GM19035 (cell line): ENCODE results near the gene MKI67.
"Not testable (repeated sequence)": the region's sequence is repeated elsewhere in the genome, so short reads cannot be mapped to it uniquely, and the experiment has no call there.

Experiments used
- ATAC-seq: cut with Tn5 transposase; IDR thresholded peaks from one replicate; pipeline ENCODE4 v1.9.1; 2021; ENCODE audit not compliant: unreplicated experiment

The MKI67 gene

GRCh38 chr10:128111696-128112095 lies 14.5 kb downstream of the MKI67 start:
- ATAC-seq = no peak

- no peak for ATAC-seq
Measured at GRCh38 chr10:128110339-128110738, 15.9 kb downstream of the MKI67 start.

- no peak for ATAC-seq
Measured at GRCh38 chr10:128109707-128110106, 16.5 kb downstream of the MKI67 start.

GRCh38 chr10:128105383-128105782 lies 20.8 kb downstream of the MKI67 start:
- ATAC-seq = no peak

- ATAC-seq = no peak
Measured at GRCh38 chr10:128103229-128103714, 23.0 kb downstream of the MKI67 start.

GRCh38 chr10:128102480-128103228 lies 23.6 kb downstream of the MKI67 start:
- no peak for ATAC-seq

GRCh38 chr10:128101901-128102300 lies 24.3 kb downstream of the MKI67 start:
- no peak for ATAC-seq

- ATAC-seq = no peak
Measured at GRCh38 chr10:128099901-128100300, 26.3 kb downstream of the MKI67 start.

GRCh38 chr10:128098631-128099030 lies 27.6 kb downstream of the MKI67 start:
- ATAC-seq = no peak

- ATAC-seq = no peak
Measured at GRCh38 chr10:128097783-128098182, 28.4 kb downstream of the MKI67 start.

GRCh38 chr10:128096486-128097199 lies 29.6 kb downstream of the MKI67 start:
- no peak for ATAC-seq

- peak; percentile 37 for ATAC-seq
Measured at GRCh38 chr10:128095753-128096469, 30.3 kb downstream of the MKI67 start.

- peak; percentile 75 for ATAC-seq
Measured at GRCh38 chr10:128095027-128095752, 31.0 kb downstream of the MKI67 start.

GRCh38 chr10:128094596-128094995 lies 31.6 kb downstream of the MKI67 start:
- not testable (repeated sequence) for ATAC-seq

- ATAC-seq = no peak
Measured at GRCh38 chr10:128092454-128092853, 33.8 kb downstream of the MKI67 start.

GRCh38 chr10:128091636-128092210 lies 34.5 kb downstream of the MKI67 start:
- no peak for ATAC-seq

- no peak for ATAC-seq
Measured at GRCh38 chr10:128087884-128088709, 38.1 kb downstream of the MKI67 start.

- ATAC-seq = no peak
Measured at GRCh38 chr10:128087146-128087883, 38.9 kb downstream of the MKI67 start.
